A549 treated with dexamethasone at 1 μM for 4 hours (cell line): ENCODE measurements around the gene ANKRD50. TPM values are rescaled to one million over a fixed set of nuclear protein-coding genes. Genes with fewer than 3 reads are reported as not detected.

Source experiments
- total RNA-seq: library from RNA; stranded (reverse); fragments of 200-300 nt; extraction: Qiagen RNA extraction; gene quantifications from 5 replicates; pipeline ENCODE4 v1.2.3, GENCODE V29; 2022

The ANKRD50 gene, protein sequence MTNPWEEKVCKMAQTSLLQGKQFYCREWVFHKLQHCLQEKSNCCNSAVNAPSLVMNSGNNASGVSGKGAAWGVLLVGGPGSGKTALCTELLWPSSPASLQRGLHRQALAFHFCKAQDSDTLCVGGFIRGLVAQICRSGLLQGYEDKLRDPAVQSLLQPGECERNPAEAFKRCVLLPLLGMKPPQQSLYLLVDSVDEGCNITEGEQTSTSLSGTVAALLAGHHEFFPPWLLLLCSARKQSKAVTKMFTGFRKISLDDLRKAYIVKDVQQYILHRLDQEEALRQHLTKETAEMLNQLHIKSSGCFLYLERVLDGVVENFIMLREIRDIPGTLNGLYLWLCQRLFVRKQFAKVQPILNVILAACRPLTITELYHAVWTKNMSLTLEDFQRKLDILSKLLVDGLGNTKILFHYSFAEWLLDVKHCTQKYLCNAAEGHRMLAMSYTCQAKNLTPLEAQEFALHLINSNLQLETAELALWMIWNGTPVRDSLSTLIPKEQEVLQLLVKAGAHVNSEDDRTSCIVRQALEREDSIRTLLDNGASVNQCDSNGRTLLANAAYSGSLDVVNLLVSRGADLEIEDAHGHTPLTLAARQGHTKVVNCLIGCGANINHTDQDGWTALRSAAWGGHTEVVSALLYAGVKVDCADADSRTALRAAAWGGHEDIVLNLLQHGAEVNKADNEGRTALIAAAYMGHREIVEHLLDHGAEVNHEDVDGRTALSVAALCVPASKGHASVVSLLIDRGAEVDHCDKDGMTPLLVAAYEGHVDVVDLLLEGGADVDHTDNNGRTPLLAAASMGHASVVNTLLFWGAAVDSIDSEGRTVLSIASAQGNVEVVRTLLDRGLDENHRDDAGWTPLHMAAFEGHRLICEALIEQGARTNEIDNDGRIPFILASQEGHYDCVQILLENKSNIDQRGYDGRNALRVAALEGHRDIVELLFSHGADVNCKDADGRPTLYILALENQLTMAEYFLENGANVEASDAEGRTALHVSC (N-terminal part only)
- 4.3 to 7.4 TPM (median 6.9 TPM) in 5 replicates for total RNA-seq

DNA sequence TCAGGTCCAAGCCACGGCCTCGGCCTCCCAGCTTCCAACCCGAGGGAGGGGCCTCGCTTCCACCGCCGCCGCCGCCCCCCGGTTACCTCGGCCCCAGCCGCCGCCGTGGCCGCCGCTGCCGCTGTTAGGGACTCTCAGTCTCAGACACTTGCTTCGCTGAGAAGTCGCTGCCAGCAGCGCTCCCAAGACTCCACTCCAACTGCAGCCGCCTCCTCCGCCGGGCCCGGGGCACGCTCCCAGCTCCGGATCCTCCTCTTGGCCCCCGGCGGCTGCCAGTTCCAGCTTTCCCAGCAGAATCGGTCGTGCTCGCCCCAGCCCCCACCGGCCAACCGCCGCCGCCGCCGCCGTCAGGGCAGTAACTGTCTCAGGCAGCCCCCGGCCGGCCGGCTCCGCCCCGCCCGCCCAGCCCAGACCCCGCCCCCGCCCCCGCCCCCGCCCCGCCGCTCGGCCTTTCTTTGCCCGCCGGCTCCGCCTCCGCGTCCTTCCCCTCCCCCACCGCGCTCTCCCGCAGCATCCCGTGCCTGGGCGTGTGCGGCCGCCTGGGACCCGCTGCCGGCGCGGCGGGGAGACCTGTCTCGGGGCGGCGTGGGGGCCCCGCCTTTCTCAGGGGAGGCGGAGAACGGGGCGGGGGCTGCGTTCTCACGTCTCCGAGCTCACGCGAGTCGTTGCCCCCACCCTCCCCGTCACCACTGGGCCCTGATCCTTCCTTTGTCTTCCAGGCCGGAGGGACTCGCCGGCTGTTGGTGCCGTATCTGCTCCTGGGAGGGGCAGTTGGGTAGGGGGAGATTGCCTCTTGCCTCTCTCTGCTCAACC is at the start of gene ANKRD50:
Gene ANKRD50, minus strand, starts transcription at position 361 of the 813 bp plus-strand sequence. CDS start 2,221 bp downstream, outside the sequence.

